GM23338 (cell line): ENCODE measurements around the gene SMAD3. TPM values are rescaled to one million over a fixed set of nuclear protein-coding genes. Genes with fewer than 3 reads are reported as not detected.

Source experiments
- ATAC-seq: fragments of 200-7000 bp; cut with Tn5 transposase; 3 replicates; pipeline ENCODE4 v1.9.1; 2020
- DNase-seq: peaks from one replicate; pipeline ENCODE4 v3.0.0-alpha.2; 2015; ENCODE audit warnings: low spot score
- H2AFZ ChIP-seq: fragments of 200-600 bp; sonication (generic); 2 replicates; pipeline ENCODE4 v1.8.0; 2016; ENCODE audit warnings: antibody characterized with exemption, mild to moderate bottlenecking, moderate library complexity
- H3F3A ChIP-seq: fragments of 200-600 bp; sonication (generic); replicated peaks from 2 replicates; pipeline ENCODE4 v1.8.0; 2017; ENCODE audit warnings: antibody characterized with exemption, mixed run types, low read depth
- H3K27ac ChIP-seq: fragments of 200-600 bp; sonication (generic); 2 replicates; pipeline ENCODE4 v1.6.1; 2016; ENCODE audit warnings: low read depth
- H3K27me3 ChIP-seq: fragments of 200-600 bp; sonication (generic); 2 replicates; pipeline ENCODE4 v1.8.0; 2016; ENCODE audit warnings: mild to moderate bottlenecking, mixed run types, moderate library complexity; ENCODE audit not compliant: insufficient read depth
- H3K36me3 ChIP-seq: fragments of 200-600 bp; sonication (generic); 2 replicates; pipeline ENCODE4 v1.8.0; 2016; ENCODE audit warnings: mild to moderate bottlenecking; ENCODE audit not compliant: insufficient read depth
- H3K4me1 ChIP-seq: fragments of 200-600 bp; sonication (generic); 2 replicates; pipeline ENCODE4 v1.8.0; 2016; ENCODE audit warnings: mild to moderate bottlenecking, moderate library complexity; ENCODE audit not compliant: insufficient read depth
- H3K4me2 ChIP-seq: fragments of 200-600 bp; sonication (generic); 2 replicates; pipeline ENCODE4 v1.7.1; 2017; ENCODE audit warnings: mixed run types
- H3K4me3 ChIP-seq: fragments of 200-600 bp; sonication (generic); 2 replicates; pipeline ENCODE4 v1.6.1; 2016; ENCODE audit warnings: mixed run types
- H3K79me2 ChIP-seq: fragments of 200-600 bp; sonication (generic); replicated peaks from 2 replicates; pipeline ENCODE4 v1.8.0; 2017; ENCODE audit warnings: mild to moderate bottlenecking; ENCODE audit not compliant: insufficient read depth
- H3K9me2 ChIP-seq: fragments of 200-600 bp; sonication (generic); 2 replicates; pipeline ENCODE4 v1.8.0; 2017; ENCODE audit not compliant: insufficient read depth
- H4K20me1 ChIP-seq: fragments of 200-600 bp; sonication (generic); replicated peaks from 2 replicates; pipeline ENCODE4 v1.8.0; 2017; ENCODE audit warnings: mild to moderate bottlenecking; ENCODE audit not compliant: insufficient read depth
- H3K27ac Mint-ChIP-seq: 2 replicates; pipeline ENCODE4 v1.8.0; 2020; ENCODE audit warnings: inconsistent platforms, mild to moderate bottlenecking, moderate library complexity, mixed read lengths
- H3K27me3 Mint-ChIP-seq: 3 replicates; pipeline ENCODE4 v1.8.0; 2022; ENCODE audit warnings: low read depth, mild to moderate bottlenecking, moderate library complexity, mixed read lengths, inconsistent platforms; ENCODE audit not compliant: insufficient read depth, poor library complexity
- H3K36me3 Mint-ChIP-seq: 3 replicates; pipeline ENCODE4 v1.8.0; 2021; ENCODE audit warnings: low read depth, mild to moderate bottlenecking, inconsistent platforms, moderate library complexity, mixed read lengths
- H3K4me1 Mint-ChIP-seq: 3 replicates; pipeline ENCODE4 v1.8.0; 2020; ENCODE audit warnings: mild to moderate bottlenecking, inconsistent platforms, mixed read lengths
- H3K4me3 Mint-ChIP-seq: 3 replicates; pipeline ENCODE4 v1.8.0; 2021; ENCODE audit warnings: moderate library complexity, mild to moderate bottlenecking, inconsistent platforms, mixed read lengths
- H3K9me3 Mint-ChIP-seq: 3 replicates; pipeline ENCODE4 v1.8.0; 2020; ENCODE audit warnings: moderate library complexity, mild to moderate bottlenecking, inconsistent platforms, mixed read lengths
- CREB1 ChIP-seq: fragments of 250-450 bp; sonication (Bioruptor Pico); IDR thresholded peaks from 2 replicates; pipeline ENCODE4 v1.5.0; 2020; ENCODE audit warnings: low read depth, mild to moderate bottlenecking, moderate library complexity
- EZH2 ChIP-seq: fragments of 200-600 bp; sonication (generic); IDR thresholded peaks from one replicate; pipeline ENCODE4 v1.8.0; 2017; ENCODE audit warnings: antibody characterized with exemption, mild to moderate bottlenecking, low read depth; ENCODE audit not compliant: unreplicated experiment
- JUNB ChIP-seq: IDR thresholded peaks from one replicate; pipeline ENCODE4 v1.6.1; 2016; ENCODE audit warnings: antibody characterized with exemption; ENCODE audit not compliant: unreplicated experiment
- NANOG ChIP-seq: IDR thresholded peaks from 2 replicates; pipeline ENCODE4 v1.6.1; 2016; ENCODE audit warnings: antibody characterized with exemption, borderline replicate concordance
- POLR2AphosphoS5 ChIP-seq: IDR thresholded peaks from 2 replicates; pipeline ENCODE4 v1.6.1; 2016; ENCODE audit warnings: antibody characterized with exemption, low read depth
- STAT1 ChIP-seq: IDR thresholded peaks from one replicate; pipeline ENCODE4 v1.6.1; 2016; ENCODE audit warnings: antibody characterized with exemption; ENCODE audit not compliant: unreplicated experiment
- ZNF114 ChIP-seq: fragments of 250-450 bp; sonication (Bioruptor Pico); IDR thresholded peaks from 2 replicates; pipeline ENCODE4 v1.5.0; 2020; ENCODE audit warnings: mild to moderate bottlenecking, moderate library complexity
- ZNF331 ChIP-seq: fragments of 250-450 bp; sonication (Bioruptor Pico); IDR thresholded peaks from 2 replicates; pipeline ENCODE4 v1.5.0; 2020; ENCODE audit warnings: low read depth, mild to moderate bottlenecking, moderate library complexity
- ZNF462 ChIP-seq: fragments of 250-450 bp; sonication (Bioruptor Pico); IDR thresholded peaks from 2 replicates; pipeline ENCODE4 v1.5.0; 2020; ENCODE audit warnings: mild to moderate bottlenecking, moderate library complexity
- polyA plus RNA-seq: library from polyadenylated mRNA; unstranded; fragments of >200 nt; fragmentation: Nextera tagmentation; extraction: Ambion mirVana; gene quantifications from 2 replicates; pipeline ENCODE4 v1.2.1, GENCODE V29; 2016
- total RNA-seq: library from RNA; depleted of rRNA; stranded (reverse); fragments of >200 nt; shearing (Covaris generic); gene quantifications from 2 replicates; pipeline ENCODE4 v1.2.3, GENCODE V29; 2014
- TF ChIP-seq, protein P1 (sequence below): IDR thresholded peaks from 2 replicates; pipeline ENCODE4 v1.6.1; 2016; ENCODE audit warnings: antibody characterized with exemption
- TF ChIP-seq, protein P2 (sequence below), 2 experiments: fragments of 200-600 bp in 1 of 2; sonication (generic) in 1 of 2; conservative IDR thresholded peaks; 2 replicates each; pipeline versions ENCODE4 v1.5.1 to v1.6.1; 2016 to 2017; ENCODE audit warnings: antibody characterized with exemption in 2 of 2, low read depth in 2 of 2, mild to moderate bottlenecking in 2 of 2, moderate library complexity in 1 of 2
- TF ChIP-seq, protein P3 (sequence below): IDR thresholded peaks from one replicate; pipeline ENCODE4 v1.6.1; 2018; ENCODE audit warnings: antibody characterized with exemption; ENCODE audit not compliant: unreplicated experiment

The SMAD3 gene
- total and polyA plus RNA-seq, 2 experiments from 2014 or later: 4.9 to 11.6 TPM

GRCh38 chr15:67019069-67019468 is 46.3 kb upstream of the SMAD3 start (continued):
- TF ChIP-seq CREB1 (CRISPR knock-in tag) (no peak), EZH2 (no peak), ZNF462 (no peak), NANOG (no peak)

DNA sequence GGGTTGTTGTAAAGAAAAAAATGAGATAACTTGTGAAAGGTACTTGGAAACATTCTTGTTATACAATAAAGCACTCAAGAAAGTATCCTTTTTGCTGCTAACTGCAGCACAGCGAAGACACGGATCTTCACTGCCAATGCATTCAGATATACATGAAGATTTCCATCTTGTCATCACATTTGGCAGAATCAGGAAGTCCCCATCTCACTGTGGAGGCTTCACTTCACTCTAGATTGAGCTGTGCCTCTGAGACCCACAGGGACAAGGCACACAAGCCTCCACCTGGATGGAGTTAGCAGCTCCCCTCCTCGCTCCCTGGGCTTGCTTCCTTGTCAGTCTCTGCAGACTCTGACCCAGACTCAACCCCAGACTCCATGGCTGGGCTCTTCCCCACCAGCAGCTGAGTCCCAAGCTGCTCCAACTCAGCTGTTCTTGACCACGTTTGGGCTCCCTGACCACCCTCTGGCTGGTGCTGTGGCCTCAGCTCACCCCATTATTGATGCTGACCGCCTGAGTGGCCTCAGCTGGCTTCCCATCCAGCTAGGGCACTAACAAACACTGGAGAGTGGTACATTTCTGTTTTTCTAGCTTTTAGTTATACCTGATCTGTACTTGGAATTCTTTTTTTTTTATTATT is 45.4 kb upstream of the SMAD3 start:
- H2AFZ ChIP-seq: no peak overlapping the region
- peaks cover 12% of the 10 kb centered on the region for H3K27me3 Mint-ChIP-seq
- H4K20me1 ChIP-seq: no peaks in the 10 kb centered on the region
- H3K9me3 Mint-ChIP-seq: no peaks in the 10 kb centered on the region; the same call in 2 of the 3 replicates
- no peaks in the 10 kb centered on the region for H3K79me2 ChIP-seq
- no peak overlapping the region for H3K27ac ChIP-seq
- H3K4me1 Mint-ChIP-seq: peaks cover 24% of the 10 kb centered on the region
- H3K36me3 ChIP-seq: no peaks in the 10 kb centered on the region
- ATAC-seq: no peak
- no peak overlapping the region for H3K4me3 ChIP-seq
- H3K4me3 Mint-ChIP-seq: no peak overlapping the region
- DNase-seq: no peak
- no peaks in the 10 kb centered on the region for H3K36me3 Mint-ChIP-seq
- no peak overlapping the region for H3K4me2 ChIP-seq
- no peak overlapping the region for H3K27ac Mint-ChIP-seq
- no peaks in the 10 kb centered on the region for H3K27me3 ChIP-seq
- H3F3A ChIP-seq: no peaks in the 10 kb centered on the region
- H3K9me2 ChIP-seq: 0 out of 2 replicates have a peak, but pooled peaks cover 4% of the 10 kb centered on the region
- H3K4me1 ChIP-seq: peaks cover 14% of the 10 kb centered on the region; the same call in 1 of the 2 replicates
- TF ChIP-seq POLR2AphosphoS5 (no peak), NANOG (no peak), EZH2 (no peak), CREB1 (CRISPR knock-in tag) (no peak), ZNF331 (CRISPR knock-in tag) (no peak), STAT1 (no peak), ZNF114 (CRISPR knock-in tag) (no peak), JUNB (no peak)
- TF ChIP-seq, protein P1, sequence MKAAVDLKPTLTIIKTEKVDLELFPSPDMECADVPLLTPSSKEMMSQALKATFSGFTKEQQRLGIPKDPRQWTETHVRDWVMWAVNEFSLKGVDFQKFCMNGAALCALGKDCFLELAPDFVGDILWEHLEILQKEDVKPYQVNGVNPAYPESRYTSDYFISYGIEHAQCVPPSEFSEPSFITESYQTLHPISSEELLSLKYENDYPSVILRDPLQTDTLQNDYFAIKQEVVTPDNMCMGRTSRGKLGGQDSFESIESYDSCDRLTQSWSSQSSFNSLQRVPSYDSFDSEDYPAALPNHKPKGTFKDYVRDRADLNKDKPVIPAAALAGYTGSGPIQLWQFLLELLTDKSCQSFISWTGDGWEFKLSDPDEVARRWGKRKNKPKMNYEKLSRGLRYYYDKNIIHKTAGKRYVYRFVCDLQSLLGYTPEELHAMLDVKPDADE: no peak
- TF ChIP-seq, protein P2, sequence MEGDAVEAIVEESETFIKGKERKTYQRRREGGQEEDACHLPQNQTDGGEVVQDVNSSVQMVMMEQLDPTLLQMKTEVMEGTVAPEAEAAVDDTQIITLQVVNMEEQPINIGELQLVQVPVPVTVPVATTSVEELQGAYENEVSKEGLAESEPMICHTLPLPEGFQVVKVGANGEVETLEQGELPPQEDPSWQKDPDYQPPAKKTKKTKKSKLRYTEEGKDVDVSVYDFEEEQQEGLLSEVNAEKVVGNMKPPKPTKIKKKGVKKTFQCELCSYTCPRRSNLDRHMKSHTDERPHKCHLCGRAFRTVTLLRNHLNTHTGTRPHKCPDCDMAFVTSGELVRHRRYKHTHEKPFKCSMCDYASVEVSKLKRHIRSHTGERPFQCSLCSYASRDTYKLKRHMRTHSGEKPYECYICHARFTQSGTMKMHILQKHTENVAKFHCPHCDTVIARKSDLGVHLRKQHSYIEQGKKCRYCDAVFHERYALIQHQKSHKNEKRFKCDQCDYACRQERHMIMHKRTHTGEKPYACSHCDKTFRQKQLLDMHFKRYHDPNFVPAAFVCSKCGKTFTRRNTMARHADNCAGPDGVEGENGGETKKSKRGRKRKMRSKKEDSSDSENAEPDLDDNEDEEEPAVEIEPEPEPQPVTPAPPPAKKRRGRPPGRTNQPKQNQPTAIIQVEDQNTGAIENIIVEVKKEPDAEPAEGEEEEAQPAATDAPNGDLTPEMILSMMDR (conservative IDR thresholded peaks at IDR 0.05; ENCODE audit: low read depth in 2 of 2): no peak
- TF ChIP-seq, protein P3, sequence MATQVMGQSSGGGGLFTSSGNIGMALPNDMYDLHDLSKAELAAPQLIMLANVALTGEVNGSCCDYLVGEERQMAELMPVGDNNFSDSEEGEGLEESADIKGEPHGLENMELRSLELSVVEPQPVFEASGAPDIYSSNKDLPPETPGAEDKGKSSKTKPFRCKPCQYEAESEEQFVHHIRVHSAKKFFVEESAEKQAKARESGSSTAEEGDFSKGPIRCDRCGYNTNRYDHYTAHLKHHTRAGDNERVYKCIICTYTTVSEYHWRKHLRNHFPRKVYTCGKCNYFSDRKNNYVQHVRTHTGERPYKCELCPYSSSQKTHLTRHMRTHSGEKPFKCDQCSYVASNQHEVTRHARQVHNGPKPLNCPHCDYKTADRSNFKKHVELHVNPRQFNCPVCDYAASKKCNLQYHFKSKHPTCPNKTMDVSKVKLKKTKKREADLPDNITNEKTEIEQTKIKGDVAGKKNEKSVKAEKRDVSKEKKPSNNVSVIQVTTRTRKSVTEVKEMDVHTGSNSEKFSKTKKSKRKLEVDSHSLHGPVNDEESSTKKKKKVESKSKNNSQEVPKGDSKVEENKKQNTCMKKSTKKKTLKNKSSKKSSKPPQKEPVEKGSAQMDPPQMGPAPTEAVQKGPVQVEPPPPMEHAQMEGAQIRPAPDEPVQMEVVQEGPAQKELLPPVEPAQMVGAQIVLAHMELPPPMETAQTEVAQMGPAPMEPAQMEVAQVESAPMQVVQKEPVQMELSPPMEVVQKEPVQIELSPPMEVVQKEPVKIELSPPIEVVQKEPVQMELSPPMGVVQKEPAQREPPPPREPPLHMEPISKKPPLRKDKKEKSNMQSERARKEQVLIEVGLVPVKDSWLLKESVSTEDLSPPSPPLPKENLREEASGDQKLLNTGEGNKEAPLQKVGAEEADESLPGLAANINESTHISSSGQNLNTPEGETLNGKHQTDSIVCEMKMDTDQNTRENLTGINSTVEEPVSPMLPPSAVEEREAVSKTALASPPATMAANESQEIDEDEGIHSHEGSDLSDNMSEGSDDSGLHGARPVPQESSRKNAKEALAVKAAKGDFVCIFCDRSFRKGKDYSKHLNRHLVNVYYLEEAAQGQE: no peak
